AG08395 (cell line): Measurements from ENCODE around the gene TAMALIN.
A peak's percentile ranks its signal among the peaks of the same experiment; 100 is the strongest.
"Not testable (repeated sequence)": the region's sequence is repeated elsewhere in the genome, so short reads cannot be mapped to it uniquely, and the experiment has no call there.

Source experiments
- DNase-seq: peaks from one replicate; pipeline ENCODE4 v3.0.0; 2012; ENCODE audit warnings: mixed read lengths, low spot score

TAMALIN gene

DNA sequence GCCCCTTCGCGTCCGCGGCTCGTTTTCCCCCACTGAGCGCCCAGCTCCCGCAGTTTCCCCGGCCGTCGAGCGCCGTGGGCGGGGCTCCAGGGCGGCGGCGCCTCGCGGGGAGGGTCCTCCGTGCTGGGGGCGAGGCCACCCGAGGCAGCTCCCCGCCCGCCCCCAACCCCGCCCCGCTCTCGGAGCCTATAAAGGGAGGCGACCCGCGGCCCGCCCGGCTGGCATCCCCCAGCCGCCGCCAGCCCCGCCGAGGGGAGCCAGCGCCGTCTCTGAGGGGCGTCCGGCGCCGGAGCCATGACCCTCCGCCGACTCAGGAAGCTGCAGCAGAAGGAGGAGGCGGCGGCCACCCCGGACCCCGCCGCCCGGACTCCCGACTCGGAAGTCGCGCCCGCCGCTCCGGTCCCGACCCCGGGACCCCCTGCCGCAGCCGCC is at the start of gene TAMALIN:
TSS of gene TAMALIN (plus strand) at position 221 of the 432 bp plus-strand sequence. CDS start at position 295, 74 bp downstream.
- peak; percentile 74 for DNase-seq

DNA sequence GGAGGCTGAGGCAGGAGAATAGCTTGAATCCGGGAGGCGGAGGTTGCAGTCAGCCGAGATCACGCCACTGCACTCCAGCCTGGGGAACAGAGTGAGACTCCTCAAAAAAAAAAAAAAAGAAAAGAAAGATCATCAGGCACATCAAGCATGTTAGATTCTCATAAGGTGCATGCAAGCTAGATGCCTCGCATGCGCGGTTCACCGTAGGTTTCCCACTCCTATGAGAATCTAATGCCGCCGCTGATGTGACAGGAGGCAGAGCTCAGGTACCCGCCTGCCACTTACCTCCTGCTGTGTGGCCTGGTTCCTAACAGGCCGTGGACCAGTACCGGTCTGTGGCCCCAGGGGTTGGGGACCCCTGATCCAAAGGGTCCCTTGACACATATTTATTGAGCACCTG is 48.2 kb upstream of the TAMALIN start:
- no peak for DNase-seq

DNA sequence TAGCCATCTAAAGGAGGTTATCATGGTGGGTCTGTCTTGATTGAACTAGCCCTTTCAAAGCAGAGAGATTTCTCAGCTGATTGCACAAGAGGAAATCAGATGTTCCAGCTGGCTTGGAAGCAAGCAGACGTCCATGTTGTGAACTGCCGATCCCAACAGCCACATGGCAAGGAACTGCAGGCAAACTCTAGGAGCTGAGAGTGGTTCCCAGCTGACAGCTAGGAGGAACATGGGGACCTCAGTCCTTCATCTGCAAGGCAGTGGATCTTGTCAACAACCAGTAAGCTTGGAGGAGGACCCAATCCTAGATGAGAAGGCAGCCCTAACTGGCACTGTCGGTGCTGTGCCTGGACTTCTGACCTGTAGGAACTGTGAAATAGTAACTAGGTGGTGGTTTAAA is 47.5 kb upstream of the TAMALIN start:
- no peak for DNase-seq

DNA sequence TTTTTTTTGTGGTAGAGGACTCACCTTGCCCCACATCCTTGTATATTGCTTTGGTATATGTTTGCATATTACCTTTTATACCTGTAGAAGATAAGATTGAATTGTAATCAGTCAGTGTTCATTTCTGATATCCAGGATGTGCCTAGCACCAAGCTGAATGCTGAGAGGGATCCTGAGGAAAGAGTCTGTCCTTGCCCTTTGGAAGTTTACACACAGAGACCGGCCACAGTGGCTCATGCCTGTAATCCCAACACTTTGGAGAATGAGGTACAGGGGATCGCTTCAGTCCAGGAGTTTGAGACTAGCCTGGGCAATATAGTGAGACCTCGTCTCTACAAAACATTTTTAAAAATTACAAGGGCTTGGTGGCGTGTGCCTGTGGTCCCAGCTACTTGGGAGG is 46.8 kb upstream of the TAMALIN start:
- no peak for DNase-seq

DNA sequence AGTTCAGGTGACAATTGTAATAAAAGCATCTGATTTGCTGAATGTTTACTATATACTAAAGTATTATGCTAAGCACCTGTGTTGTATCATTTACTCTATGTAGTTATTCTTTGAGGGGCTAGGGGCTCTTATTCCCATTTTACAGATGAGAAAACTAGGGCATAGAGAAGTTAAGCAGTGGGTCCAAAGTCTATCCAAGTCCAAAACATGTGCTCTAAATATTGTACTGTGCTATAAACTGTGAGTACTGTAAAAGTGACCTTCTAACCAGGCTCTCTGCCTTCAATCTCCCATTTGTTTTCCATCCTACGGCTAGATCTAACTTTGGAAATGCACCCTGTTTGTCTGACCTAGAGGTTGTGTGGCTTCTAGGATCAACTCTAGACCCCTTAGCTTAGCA is 46.3 kb upstream of the TAMALIN start:
- no peak for DNase-seq

DNA sequence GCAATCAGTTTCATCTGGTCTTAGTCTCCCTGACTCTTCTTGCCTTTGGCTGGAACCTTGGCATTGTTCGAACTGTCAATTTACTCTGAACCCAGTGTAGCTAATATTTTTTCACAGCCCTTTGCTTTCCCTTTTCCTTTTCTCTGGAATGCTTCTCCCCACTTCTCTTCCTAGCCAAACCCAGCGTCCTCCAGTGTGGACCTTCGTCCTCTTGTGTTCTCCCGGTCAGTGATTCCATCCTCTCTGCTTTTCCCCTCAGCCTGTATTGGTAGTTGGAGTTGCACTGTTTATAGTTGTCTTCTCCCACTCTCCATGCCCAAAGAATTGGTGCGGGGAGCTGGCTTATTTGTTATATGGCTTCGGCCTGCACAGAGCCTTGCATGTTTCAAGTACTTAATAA is 45.9 kb upstream of the TAMALIN start:
- DNase-seq: no peak

DNA sequence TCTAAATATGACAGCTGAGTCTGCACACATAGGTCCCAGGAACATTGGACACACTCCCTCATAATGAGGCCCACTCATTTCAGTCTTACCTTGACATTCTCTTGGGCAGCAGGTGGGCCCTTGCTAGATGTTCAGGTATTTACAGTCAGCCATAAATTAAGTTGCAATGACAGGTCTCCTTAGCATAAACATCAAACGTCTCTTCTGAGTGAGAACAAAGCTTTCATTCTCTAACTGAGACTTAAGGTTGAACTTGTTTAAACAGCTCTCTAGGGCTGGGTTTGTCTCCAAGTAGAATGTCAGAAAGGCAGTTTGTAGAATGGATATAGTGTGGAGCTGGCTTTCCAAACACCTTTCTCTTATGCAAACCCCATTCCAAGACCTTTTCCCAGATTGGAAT is 44.9 kb upstream of the TAMALIN start:
- no peak for DNase-seq

DNA sequence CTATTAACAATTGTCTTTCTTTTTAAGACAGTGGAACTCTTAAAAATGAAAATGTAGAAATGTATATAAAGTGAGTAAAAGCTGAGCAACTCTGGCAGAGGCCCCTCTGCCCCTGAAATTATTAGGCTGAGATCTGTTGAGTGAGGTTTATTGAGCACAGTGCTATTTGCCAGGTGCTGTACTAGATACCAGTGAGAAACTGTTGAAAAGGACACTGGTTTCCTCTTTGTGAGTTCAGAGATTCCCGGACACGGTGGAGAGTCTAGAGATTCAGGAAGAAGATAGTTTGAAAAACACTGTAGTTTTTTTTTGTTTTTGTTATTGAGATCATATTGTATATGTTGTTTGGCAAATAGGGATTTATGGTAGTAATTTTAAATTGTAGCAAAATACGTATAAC is 44.0 kb upstream of the TAMALIN start:
- no peak for DNase-seq

DNA sequence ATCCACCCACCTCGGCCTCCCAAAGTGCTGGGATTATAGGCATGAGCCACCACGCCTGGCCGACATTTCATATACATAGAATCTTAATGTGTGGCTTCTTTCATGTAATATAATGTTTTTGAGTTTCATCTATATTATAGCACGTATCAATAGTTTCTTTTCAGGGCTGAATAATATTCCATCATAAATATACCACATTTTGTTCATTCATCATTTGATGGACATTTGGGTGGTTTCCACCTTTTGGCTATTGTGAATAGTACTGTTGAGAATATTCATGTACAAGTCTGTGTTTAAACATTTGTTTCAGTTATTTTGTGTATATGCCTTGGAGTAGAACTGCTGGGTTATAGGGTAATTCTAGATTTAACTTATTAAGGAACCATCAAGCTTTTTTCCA is 43.3 kb upstream of the TAMALIN start:
- no peak for DNase-seq

DNA sequence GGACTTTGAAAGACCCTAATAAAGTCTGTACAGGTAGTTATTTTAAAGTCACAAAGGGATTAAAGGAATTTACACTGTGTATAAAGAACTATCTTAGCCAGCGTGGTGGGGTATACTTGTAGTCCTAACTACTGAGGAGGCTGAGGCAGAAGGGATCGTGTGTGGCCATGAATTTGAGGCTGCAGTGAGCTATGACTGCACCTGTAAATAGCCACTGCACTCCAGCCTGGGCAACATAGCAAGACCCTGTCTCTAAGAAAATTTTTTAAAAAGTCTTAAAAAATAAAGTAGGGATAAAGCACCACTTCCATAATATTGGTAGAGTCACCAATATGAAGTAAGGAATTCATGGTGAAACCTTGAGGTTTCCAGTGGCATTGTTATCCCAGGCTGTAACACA is 37.1 kb upstream of the TAMALIN start:
- DNase-seq: no peak

DNA sequence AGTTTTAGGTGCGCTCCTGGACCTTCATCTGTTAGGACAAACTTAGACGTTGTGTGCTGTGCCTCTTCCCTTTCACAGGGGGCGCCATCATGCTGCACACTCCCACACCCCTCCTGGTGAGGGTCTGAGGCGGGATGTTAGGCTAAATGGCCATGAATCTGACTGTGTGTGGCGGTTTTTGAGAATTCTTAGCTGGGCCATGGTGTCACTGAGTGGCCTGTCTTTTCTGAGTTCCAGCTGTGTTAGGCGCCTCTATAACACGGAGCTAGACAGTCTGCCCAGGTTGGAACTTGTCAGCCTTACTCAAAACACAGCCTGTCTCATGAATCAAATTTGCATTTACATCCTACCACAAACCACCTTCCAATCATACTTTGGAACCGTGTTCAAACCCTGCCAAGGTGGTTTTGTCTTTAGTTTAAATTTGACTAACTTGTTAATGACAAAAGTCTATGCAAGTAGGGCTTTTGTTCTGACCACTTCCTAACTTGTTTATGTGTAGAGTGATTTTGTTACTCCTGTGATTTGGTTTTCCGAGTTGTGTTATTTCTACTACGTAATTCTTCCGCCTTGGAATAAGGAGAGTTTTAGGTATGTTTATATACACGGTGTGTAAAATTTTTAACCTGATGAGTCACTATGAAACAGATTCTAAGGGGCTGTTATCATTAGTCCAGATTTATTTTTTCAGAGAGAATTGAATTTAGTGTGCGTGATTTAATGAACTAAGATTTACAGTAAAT is 35.7 kb upstream of the TAMALIN start:
- no peak for DNase-seq

DNA sequence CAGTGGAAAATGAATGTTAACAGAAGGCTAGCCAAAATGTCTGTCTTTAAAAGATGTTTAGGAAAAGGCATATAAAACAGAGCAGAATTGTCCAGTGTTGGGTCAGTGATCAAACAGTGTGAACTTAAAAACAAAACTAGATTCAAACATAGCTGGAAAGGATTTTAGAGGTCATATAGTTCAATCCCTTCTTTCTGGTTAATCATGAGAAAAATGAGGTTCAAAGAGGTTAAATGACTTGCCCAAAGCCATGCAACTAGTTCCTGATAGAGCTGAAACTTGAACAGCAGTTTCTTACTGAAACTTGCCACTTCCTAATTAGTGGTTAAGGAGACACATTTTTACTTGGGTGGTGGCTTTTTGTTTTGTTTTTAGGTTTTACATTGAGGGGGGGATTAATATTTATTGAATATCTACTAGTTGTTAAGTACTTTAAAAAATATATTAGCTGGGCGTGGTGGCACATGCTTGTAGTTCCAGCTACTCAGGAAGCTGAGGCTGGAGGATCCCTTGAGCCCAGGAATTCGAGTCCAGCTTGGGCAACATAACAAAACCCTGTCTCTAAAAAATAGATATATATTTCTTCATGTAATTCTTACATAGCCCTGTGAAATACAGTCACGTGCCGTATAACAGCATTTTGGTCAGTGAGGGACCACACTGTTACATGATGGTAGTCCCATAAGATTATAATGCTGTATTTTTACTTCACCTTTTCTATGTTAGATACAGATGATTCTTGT is 34.9 kb upstream of the TAMALIN start:
- DNase-seq: no peak

DNA sequence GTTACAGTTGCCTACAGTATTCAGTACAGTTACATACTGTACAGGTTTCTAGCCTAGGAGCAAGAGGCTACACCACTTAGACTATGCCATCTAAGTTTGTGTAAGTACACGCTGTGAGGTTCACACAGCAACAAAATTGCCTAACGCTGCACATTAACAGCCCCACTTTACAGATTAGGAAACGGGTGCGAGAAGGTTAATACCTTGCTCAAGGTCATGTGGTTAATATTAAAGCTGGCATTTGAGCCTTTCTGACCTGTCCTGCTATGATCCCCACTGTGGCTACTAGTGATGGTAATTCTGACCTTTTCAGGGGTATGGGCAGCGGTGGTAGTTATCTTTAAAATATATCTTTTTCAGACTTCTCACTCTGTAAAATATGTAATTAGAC is 34.3 kb upstream of the TAMALIN start:
- no peak for DNase-seq

DNA sequence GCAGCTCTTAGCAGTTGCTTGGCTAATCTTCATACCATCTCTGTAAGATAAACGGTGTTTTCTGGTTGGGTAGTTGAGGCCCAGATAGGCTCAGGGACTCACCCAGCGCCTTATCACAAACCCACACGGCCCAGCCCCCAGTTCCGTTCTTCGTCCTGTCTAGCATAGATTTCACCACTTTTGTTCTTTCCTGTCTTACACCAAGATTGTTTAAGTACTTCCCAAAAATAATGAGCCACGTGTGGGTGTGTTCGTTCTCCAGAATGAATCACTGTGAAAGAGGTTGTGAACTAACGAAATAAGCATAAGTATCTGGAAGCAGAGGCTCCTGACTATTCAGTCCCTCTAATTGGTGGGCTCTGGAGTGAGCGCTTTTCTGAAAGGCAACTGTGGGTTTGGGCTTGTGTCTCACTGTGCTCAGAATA is 33.9 kb upstream of the TAMALIN start:
- DNase-seq: peak; percentile 40

DNA sequence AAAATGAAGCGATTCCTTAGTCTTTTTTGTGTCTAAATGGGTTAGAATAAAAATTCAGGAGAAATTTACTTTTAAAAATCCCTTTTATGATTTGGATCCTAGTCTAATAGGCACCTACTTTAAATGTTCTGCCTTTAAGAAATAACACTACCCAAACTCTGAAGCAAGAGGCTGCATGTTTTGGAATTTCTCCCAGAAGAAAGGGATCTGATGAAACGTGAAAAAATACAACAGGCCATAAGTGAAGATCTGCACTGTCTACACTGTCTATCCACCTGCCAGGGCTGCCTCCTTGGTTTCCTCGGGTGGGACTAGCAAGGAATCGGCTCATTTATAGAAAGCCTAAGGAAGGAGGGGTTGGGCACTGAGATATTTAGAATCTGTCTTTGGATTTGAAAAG is 33.2 kb upstream of the TAMALIN start:
- DNase-seq: no peak

DNA sequence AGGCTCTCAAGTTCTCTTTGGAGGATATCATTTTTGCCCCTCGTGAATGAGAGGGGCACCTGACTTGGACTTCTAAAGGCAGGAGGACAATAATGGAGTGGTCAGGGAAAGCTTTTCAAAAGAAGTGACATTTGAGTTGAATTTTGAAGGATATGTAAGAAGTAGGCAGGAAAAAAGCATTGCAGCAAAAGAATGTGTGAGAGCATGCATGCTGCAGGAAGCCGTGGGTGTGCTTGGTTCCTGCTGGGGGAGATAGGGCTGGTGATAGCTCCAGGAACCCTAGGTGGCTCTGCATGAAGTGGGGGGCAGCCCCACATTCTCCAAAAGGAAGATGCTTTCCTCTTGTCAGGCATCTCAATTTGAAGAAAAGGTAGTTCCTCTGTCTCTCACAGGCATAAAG is 32.1 kb upstream of the TAMALIN start:
- no peak for DNase-seq

DNA sequence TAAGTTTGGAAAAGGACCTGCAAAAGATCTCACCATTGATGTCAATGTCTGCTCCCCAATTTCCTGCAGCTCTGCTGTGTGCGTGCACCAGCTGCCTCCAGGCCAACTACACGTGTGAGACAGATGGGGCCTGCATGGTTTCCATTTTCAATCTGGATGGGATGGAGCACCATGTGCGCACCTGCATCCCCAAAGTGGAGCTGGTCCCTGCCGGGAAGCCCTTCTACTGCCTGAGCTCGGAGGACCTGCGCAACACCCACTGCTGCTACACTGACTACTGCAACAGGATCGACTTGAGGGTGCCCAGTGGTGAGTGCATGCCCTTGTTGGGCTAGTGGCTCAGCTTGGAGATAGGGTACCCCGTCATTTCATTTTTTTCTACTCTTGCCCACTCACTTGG is 31.6 kb upstream of the TAMALIN start:
- no peak for DNase-seq

DNA sequence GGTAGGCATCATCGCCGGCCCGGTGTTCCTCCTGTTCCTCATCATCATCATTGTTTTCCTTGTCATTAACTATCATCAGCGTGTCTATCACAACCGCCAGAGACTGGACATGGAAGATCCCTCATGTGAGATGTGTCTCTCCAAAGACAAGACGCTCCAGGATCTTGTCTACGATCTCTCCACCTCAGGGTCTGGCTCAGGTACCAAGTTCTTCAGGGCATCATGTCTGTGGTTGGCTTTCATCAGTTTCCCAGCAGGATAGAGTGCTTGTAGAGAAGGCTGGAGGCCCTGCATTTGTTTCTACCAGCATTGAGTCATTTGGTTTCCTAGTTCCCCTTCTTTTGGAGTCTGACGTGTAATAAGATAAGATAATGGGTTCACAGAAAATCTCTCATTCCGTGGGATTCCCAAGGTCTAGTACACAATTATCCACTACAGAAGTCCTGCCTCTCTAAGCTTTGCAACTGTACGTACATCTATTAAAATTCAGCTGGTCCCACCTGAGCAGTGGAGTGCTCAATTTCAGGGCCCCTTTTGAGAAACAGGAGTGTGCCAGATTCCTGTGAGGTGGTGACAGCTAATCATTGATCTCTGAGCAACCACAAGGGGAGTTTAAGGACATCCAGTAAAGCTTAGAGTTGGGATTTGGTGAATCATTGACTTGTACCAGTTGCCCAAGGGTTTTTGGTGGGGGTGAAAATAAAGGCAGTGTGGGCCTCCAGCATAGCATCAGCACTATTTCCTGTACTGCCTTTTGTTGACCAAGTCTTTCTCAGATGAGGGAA is 30.2 kb upstream of the TAMALIN start:
- DNase-seq: no peak

DNA sequence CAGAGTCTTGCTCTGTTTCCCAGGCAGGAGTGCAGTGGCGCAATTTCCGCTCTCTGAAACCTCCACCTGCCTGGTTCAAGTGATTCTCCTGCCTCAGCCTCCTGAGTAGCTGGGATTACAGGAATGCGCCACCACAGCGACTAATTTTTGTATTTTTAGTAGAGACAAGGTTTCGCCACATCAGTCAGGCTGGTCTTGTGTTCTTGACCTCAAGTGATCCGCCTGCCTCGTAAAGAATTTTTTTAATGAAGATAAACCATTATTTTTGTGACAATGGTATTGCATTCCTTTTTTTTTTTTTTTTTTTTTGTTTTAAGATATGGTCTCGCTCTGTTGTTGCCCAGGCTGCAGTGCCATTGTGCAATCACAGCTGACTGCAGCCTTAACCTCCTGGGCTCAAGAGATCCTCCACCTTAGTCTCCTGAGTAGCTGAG is 29.4 kb upstream of the TAMALIN start:
- no peak for DNase-seq

DNA sequence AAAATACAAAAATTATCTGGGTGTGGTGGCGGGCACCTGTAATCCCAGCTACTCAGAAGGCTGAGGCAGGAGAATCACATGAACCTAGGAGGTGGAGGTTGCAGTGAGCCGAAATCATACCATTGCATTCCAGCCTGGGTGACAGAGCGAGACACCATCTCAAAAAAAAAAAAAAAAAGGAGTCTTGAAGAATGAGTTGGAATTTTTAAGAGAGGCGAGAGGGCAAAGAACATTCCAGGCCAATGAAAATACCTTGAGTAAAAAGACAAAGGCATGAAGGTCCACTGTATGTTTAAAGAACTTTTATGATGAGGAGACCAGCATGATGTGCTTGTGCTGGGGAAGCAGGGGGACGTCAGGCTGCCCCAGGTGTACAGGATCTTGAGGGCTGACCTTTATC is 27.4 kb upstream of the TAMALIN start:
- not testable (repeated sequence) for DNase-seq

DNA sequence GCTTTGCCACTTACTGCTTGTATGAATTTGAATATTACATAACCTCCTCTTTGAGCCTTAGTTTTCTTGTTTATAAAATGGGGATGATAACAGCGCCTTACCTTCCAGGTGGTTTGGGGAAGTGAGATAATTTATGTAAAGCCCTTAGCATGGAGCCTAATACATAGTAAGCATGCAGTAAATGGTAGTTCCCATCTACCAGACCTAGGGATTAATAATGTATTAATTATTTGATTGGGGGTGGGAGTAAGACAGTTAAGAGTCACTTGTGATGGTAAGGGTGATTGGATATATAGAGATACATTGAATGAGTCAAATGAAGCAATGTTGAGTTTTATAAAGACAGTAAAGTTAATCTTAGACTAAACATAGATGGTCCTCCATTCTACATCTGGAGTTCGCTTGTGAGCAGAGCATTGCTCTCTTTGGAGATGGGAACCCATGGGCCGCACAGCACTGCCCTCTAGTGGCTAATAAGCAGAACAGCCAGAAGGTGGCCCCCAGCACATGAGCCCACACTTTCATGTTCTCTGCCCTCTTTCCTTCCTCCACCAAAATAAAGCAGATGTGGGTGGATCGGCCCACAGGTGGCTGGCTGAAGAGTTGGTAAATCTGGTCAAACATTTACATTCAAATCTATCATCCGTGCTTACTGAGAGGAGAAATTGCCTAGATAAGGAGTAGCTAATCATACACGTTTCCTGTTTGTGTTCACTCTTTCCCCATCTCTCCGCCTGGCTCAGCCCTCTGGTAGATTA is 26.5 kb upstream of the TAMALIN start:
- peak; percentile 94 for DNase-seq

DNA sequence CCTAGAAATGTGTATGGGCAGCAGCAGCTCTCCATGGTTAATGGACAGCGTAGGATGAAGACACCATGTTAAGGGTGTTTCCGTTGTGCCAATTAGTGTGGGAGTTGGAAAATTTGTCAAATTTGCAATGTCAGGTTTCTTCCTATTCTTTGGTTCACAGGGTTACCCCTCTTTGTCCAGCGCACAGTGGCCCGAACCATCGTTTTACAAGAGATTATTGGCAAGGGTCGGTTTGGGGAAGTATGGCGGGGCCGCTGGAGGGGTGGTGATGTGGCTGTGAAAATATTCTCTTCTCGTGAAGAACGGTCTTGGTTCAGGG is 26.0 kb upstream of the TAMALIN start:
- DNase-seq: no peak
